WTC11 (cell line): ENCODE measurements around the gene ACTL8.

Experiments used
- CREB1 ChIP-seq: sonication (generic); formaldehyde crosslinking; IDR thresholded peaks from 2 replicates; pipeline ENCODE4 v1.8.0; 2023; ENCODE audit warnings: mild to moderate bottlenecking, missing genetic modification reagents
- CREM ChIP-seq: sonication (generic); formaldehyde crosslinking; IDR thresholded peaks from 2 replicates; pipeline ENCODE4 v1.8.1; 2022; ENCODE audit warnings: mild to moderate bottlenecking, missing genetic modification reagents, moderate library complexity
- FOXJ3 ChIP-seq: sonication (generic); formaldehyde crosslinking; IDR thresholded peaks from 2 replicates; pipeline ENCODE4 v1.9.0; 2021; ENCODE audit warnings: missing genetic modification reagents, mild to moderate bottlenecking, borderline replicate concordance
- GABPB1 ChIP-seq: sonication (generic); formaldehyde crosslinking; IDR thresholded peaks from 2 replicates; pipeline ENCODE4 v1.8.1; 2023; ENCODE audit warnings: mild to moderate bottlenecking, missing genetic modification reagents
- SMAD3 ChIP-seq: sonication (generic); formaldehyde crosslinking; IDR thresholded peaks from 2 replicates; pipeline ENCODE4 v1.8.0; 2022; ENCODE audit warnings: missing genetic modification reagents, mild to moderate bottlenecking, borderline replicate concordance
- SP1 ChIP-seq: sonication (generic); formaldehyde crosslinking; conservative IDR thresholded peaks from 2 replicates; pipeline ENCODE4 v1.8.1; 2022; ENCODE audit warnings: missing genetic modification reagents
- ZNF263 ChIP-seq: sonication (generic); formaldehyde crosslinking; IDR thresholded peaks from 2 replicates; pipeline ENCODE4 v1.8.1; 2022; ENCODE audit warnings: low read depth, mild to moderate bottlenecking, moderate library complexity, missing genetic modification reagents
- TF ChIP-seq, protein P1 (sequence below): fragments of 200-600 bp; IDR thresholded peaks from 2 replicates; pipeline ENCODE4 v1.8.0; 2022; ENCODE audit warnings: antibody characterized with exemption
- TF ChIP-seq, protein P2 (sequence below): sonication (generic); formaldehyde crosslinking; IDR thresholded peaks from 2 replicates; pipeline ENCODE4 v1.8.1; 2023; ENCODE audit warnings: mild to moderate bottlenecking, missing genetic modification reagents
- TF ChIP-seq, protein P3 (sequence below): sonication (generic); formaldehyde crosslinking; IDR thresholded peaks from 2 replicates; pipeline ENCODE4 v1.8.0; 2023; ENCODE audit warnings: missing genetic modification reagents
- TF ChIP-seq, protein P4 (sequence below): sonication (generic); formaldehyde crosslinking; IDR thresholded peaks from 2 replicates; pipeline ENCODE4 v1.8.0; 2022; ENCODE audit warnings: mild to moderate bottlenecking, missing genetic modification reagents
- TF ChIP-seq, protein P5 (sequence below): sonication (generic); formaldehyde crosslinking; IDR thresholded peaks from 2 replicates; pipeline ENCODE4 v1.8.0; 2022; ENCODE audit warnings: mild to moderate bottlenecking, missing genetic modification reagents
- TF ChIP-seq, protein P6 (sequence below): sonication (generic); formaldehyde crosslinking; IDR thresholded peaks from 2 replicates; pipeline ENCODE4 v1.8.1; 2022; ENCODE audit warnings: low read depth, mild to moderate bottlenecking, moderate library complexity, missing genetic modification reagents, borderline replicate concordance
- TF ChIP-seq, protein P7 (sequence below): sonication (generic); formaldehyde crosslinking; IDR thresholded peaks from 2 replicates; pipeline ENCODE4 v1.8.0; 2022; ENCODE audit warnings: mild to moderate bottlenecking, missing genetic modification reagents

DNA sequence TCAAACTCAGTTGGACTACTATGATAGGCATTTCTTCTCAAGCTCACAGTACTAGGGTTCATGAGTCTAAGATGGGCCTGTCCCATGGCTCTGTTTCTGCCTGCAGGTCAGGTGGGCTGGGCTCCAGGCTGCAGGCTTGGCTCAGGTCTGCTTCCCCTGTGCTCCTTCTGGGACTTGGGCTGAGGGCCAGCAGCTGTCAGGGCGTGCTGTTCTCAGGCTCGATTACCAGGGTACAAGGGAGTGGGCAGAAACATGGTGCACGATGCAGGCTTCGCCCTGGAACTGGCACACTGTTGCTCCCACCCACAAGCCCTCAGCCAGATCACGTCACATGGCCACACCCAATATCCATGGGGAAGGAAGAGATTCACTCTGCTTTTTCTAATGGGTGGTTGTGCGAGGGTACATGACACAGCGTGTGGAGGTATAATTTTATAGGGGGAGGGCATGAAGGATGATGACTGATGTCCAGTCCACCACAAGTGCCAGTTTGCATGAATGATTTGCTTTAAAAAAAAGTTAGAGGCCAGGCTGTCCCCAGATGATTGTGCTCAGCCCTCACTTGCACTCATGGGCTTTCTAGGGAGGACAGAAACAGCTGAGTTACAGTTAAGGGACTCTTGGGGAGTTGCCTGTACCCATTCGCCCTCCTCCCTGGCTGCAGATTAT lies 118.0 kb downstream of the ACTL8 start:
- no peak for TF ChIP-seq ZNF263 (CRISPR knock-in tag)
- TF ChIP-seq FOXJ3, result no peak
- TF ChIP-seq, protein P1, sequence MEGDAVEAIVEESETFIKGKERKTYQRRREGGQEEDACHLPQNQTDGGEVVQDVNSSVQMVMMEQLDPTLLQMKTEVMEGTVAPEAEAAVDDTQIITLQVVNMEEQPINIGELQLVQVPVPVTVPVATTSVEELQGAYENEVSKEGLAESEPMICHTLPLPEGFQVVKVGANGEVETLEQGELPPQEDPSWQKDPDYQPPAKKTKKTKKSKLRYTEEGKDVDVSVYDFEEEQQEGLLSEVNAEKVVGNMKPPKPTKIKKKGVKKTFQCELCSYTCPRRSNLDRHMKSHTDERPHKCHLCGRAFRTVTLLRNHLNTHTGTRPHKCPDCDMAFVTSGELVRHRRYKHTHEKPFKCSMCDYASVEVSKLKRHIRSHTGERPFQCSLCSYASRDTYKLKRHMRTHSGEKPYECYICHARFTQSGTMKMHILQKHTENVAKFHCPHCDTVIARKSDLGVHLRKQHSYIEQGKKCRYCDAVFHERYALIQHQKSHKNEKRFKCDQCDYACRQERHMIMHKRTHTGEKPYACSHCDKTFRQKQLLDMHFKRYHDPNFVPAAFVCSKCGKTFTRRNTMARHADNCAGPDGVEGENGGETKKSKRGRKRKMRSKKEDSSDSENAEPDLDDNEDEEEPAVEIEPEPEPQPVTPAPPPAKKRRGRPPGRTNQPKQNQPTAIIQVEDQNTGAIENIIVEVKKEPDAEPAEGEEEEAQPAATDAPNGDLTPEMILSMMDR, result no peak
- TF ChIP-seq, protein P2, sequence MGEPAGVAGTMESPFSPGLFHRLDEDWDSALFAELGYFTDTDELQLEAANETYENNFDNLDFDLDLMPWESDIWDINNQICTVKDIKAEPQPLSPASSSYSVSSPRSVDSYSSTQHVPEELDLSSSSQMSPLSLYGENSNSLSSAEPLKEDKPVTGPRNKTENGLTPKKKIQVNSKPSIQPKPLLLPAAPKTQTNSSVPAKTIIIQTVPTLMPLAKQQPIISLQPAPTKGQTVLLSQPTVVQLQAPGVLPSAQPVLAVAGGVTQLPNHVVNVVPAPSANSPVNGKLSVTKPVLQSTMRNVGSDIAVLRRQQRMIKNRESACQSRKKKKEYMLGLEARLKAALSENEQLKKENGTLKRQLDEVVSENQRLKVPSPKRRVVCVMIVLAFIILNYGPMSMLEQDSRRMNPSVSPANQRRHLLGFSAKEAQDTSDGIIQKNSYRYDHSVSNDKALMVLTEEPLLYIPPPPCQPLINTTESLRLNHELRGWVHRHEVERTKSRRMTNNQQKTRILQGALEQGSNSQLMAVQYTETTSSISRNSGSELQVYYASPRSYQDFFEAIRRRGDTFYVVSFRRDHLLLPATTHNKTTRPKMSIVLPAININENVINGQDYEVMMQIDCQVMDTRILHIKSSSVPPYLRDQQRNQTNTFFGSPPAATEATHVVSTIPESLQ, result no peak
- TF ChIP-seq CREM (CRISPR knock-in tag), result no peak
- no peak for TF ChIP-seq SP1 (CRISPR knock-in tag)
- TF ChIP-seq SMAD3 (CRISPR knock-in tag), result no peak
- TF ChIP-seq, protein P3, sequence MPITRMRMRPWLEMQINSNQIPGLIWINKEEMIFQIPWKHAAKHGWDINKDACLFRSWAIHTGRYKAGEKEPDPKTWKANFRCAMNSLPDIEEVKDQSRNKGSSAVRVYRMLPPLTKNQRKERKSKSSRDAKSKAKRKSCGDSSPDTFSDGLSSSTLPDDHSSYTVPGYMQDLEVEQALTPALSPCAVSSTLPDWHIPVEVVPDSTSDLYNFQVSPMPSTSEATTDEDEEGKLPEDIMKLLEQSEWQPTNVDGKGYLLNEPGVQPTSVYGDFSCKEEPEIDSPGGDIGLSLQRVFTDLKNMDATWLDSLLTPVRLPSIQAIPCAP (CRISPR knock-in tag), result no peak
- TF ChIP-seq, protein P4, sequence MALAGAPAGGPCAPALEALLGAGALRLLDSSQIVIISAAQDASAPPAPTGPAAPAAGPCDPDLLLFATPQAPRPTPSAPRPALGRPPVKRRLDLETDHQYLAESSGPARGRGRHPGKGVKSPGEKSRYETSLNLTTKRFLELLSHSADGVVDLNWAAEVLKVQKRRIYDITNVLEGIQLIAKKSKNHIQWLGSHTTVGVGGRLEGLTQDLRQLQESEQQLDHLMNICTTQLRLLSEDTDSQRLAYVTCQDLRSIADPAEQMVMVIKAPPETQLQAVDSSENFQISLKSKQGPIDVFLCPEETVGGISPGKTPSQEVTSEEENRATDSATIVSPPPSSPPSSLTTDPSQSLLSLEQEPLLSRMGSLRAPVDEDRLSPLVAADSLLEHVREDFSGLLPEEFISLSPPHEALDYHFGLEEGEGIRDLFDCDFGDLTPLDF (CRISPR knock-in tag), result no peak
- no peak for TF ChIP-seq GABPB1
- TF ChIP-seq, protein P5, sequence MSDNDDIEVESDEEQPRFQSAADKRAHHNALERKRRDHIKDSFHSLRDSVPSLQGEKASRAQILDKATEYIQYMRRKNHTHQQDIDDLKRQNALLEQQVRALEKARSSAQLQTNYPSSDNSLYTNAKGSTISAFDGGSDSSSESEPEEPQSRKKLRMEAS (CRISPR knock-in tag), result no peak
- TF ChIP-seq, protein P6, sequence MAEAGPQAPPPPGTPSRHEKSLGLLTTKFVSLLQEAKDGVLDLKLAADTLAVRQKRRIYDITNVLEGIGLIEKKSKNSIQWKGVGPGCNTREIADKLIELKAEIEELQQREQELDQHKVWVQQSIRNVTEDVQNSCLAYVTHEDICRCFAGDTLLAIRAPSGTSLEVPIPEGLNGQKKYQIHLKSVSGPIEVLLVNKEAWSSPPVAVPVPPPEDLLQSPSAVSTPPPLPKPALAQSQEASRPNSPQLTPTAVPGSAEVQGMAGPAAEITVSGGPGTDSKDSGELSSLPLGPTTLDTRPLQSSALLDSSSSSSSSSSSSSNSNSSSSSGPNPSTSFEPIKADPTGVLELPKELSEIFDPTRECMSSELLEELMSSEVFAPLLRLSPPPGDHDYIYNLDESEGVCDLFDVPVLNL (CRISPR knock-in tag), result no peak
- no peak for TF ChIP-seq CREB1 (CRISPR knock-in tag)
- TF ChIP-seq, protein P7, sequence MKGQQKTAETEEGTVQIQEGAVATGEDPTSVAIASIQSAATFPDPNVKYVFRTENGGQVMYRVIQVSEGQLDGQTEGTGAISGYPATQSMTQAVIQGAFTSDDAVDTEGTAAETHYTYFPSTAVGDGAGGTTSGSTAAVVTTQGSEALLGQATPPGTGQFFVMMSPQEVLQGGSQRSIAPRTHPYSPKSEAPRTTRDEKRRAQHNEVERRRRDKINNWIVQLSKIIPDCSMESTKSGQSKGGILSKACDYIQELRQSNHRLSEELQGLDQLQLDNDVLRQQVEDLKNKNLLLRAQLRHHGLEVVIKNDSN, result no peak
